NCI-H774 (cell line): ENCODE results near the gene FYB1.
"Not testable (repeated sequence)": the region's sequence is repeated elsewhere in the genome, so short reads cannot be mapped to it uniquely, and the experiment has no call there.

Experiments used
- DNase-seq: peaks from one replicate; lab custom pipeline; 2025; lab: John Stamatoyannopoulos, UW

Gene FYB1

DNA sequence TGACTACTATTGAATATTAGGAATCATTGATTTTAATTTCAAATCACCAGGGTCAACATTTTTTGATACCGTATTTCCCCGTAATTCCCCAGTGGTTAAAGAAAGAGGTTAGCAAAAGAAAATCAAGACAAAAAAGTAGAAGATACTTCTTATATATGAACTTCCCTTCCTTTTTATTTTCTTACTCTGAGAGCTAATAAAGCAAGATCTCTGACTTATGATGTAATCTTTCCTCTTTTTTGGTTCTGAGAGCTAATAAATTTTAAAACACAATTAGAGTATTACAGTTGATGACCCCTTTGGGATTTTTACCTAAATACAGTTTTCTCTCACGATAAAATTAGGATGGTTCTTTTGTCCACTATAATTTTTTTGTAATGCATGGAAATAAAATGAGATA is 9.2 kb upstream of the FYB1 start:
- DNase-seq = no peak

DNA sequence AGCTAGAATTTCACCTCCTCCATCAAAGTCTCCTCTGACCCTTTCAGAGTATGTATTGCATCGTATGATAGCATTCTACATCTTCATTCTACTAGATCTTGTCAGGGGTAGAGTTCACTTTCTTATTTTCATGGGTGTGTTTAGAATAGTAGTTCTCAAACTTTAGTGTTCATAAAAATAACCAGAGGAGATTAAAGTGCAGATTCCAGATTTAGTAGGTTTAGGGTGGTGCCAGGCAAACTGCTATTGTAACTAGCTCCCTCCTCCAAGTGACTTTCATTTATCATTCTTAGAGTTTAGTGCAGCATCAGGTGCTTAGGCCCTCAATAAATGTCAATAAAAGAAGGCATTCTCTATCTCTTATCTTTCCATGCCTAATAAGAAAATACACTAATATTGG is 7.2 kb upstream of the FYB1 start:
- no peak for DNase-seq

DNA sequence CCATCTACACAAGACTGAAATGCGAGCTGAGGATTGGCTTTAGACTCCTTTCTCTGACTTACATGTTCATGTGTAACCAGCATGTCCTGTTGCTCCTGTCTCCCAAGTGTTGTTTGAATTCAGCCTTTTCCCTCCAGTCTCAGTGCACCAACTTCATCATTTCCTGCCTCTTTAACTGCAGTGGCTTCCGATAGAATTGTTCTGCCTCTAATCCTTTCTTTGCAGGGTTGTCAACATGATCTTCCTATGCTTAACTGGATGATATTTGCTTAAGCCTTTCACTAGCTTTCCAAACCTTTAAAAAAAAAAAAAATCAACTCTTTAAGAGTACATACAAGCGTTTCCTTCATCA is 6.7 kb upstream of the FYB1 start:
- DNase-seq = no peak

DNA sequence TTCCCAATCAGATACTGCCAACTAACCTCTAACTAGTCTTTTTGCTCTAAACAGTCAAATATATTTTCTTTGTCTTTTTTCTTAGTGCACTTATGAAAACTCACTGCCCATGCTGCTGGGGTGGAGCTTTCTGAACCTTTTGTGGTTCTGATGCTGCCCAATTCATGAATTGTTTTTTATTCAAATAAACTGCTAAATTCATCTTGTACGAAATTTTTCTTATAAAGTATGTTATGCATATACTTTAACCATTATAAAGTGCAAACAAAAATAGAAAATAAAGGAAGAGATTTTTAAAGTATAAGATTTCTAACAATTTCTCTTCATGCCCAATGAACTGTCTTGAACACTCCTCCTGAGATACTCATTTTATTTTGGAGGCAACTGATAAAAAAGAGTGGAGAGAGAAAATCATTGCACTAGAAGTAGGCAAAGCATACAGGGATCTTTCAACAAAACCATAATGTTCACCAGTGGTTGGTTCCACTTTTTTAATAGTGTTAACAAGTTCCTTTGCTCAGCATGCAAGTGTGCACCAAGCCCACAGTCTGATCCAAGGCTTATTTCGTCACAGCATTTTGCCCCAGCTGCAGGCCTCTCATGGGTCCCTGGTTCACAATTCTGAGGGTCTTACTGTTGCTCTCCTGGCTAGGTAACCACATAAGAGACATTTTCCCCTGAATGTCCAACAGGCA is 6.2 kb upstream of the FYB1 start:
- DNase-seq = no peak

DNA sequence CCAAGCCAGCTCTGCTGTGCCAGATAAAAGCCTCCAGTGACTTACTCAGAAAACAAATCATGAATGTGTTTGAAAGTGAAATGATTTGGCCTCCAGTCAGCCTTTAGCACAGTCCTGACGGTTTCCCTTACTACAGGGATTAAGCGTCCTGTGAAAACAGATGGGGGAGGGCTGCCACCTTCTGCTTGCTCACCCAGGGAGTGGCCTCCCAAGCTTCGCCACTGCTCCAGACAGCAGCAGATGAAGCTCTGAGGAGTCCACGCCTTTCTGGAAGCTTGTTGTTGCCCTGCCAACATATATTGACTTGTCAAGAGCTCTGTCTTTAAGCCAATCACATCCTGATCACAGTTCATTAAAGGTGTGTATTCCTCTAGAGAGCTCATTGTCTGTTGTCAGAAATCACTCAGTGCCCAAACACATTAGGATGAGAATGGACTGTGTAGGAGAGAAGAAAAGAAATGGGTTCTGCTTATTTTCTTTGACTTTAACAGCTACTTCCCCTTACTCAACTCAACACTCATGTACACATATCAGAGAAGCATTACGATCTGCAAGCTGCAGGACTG is 4.9 kb upstream of the FYB1 start:
- DNase-seq = no peak

DNA sequence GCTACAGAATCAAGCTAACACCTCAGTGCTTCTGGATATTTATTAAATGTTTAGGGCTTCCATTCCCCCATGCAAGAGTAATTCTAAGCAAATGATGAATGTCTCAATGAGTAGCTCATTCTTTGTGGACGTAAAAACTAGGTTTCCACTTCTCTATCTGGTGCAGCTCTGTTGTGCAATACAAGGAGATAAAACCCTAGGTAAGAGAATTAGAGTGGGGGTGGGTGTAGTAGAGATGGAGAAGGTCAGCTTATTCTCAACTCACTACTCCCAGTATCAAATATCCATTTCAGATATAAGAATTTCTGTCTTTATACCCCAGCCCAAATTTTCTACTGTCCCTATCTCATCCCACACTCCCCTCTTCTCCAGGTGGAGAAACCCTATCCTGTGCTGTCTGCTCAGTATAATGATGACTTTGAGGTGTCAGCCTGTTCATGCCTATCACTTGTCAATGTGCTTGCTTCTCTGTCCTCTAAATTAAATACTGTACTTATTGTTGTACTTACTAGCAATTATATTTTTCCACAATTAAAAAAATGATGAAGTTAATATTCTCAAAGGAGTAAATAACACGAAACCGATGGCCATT is 4.3 kb upstream of the FYB1 start:
- DNase-seq = no peak

DNA sequence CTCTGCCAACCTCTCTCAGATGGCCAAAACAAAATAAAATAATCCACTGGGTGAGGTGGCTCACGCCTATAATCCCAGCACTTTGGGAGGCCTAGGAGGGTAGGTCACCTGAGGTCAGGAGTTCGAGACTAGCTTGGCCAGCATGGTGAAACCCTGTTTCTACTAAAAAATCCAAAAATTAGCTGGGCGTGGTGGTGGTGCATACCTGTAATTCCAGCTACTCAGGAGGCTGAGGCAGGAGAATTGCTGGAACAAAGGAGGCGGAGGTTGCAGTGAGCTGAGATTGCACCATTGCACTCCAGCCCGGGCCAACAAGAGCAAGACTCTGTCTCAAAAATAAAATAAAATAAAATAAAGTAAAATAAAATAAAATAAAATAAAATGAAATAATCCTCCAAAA is 2.3 kb upstream of the FYB1 start:
- not testable (repeated sequence) for DNase-seq

DNA sequence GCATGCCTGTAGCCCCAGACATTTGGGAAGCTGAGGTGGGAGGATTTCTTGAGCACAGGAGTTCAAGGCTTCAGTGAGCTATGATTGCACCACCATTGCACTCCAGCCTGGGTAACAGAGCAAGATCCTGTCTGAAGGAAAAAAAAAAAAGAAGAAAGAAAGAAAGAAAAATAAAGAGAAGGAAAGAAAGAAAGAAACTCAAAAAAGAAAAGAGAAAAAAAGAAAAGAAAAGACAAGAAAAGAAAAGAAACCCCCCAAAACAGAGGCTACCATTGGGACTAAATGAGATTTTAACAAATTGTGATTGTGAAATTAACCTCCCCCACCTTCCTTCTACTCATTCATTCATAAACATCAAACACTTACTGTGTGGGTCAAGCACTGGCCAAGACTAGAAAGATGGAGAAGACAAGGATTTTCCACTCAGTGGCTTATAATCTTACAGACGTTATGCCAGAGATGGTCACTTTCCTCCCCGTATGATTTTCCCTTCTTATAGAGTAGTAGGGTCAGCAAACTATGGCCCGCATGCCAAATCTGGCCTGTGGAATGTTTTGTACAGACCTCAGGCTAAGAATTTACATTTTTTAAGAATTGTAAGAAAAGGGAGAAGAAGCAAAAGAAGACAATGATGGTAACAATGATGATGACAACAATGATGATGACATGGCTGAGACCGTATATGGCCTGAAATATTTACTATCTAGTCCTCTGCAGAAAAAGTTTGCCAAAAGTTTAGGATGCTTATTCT is 1.1 kb upstream of the FYB1 start:
- DNase-seq = no peak

DNA sequence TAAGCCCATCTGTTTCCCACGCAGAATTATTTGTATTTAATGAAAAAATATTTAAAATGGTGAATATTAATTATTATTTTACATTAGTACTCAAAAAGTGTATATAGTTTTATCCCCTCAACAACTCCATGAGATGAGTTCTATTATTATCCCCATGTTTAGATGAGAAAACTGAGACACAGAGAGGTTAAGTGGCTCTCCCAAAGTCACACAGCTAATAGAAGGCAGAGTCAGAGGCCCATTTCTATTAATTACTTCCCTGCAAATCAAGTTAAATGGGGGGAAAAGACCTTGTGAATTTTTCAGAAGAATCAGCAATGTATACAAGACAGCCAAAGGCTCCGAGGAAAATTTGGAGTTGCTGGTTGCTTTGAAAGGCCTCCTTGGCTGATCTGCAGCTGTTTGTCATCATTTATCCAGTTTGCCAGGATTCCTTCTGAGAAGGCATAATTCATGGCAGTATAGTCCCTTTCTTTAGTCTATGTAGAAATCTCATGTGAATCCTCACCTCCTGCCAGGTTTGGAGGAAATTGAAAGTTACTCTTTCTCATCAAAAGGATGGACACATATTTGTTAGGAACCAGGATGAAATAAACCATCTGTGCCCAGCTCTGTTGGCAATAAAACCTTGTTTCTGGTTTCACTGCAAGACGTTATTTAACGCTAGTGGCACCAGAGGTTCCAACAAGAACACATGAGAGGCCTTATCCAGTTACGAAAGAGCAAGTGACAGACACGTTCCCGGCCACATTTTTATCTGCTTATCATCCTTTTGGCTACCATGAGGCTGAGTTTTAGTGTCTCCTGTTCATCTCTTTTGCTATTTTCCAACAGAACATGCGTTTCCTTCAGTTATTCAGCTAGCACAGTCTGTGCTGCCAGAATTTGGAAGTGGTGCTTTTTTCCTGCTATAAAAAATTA is 621 bp downstream of the FYB1 start:
- DNase-seq = no peak

DNA sequence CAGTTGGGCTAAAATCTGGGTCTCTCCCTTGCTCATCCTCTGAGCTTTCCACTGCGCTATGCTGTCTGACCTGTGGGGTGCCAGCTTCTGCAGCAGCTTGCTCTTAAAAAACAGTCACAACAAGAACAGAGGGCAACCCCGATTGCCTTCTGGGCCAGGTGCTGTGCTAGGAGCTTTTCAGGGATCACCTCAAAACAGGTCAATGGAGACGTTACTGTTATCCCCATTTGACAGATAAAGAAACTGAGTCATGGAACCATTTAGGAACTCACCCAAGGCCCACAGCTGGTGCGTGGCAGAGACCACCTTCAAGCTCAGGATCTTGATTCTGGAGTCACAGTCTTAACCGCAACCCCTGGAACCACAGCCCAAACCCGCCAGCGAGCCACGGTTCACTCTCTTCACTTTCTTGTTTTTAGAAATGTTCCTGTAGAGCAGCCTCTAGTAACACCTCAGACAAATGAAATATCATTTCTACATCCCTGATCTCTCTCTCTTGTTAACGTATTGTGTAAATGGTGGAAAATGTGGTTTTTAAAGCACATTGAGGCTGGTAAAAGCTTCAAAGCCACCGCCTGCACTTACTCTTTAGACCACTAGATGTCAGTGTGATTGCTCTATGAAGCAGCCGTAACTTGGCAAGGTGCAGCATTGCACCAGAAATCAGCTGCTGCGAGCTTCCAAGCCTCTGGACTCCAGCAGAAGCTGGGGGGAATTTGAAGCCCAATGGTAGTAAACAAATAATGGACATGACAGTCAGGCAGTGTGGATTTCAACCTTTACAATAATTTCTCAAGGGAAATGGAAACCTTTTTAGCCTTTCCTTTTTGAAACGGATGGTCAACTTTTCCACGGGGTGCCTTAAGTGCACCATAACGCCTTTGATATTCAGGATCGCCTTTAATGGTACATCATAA is 1.7 kb downstream of the FYB1 start:
- DNase-seq = peak; percentile 71

DNA sequence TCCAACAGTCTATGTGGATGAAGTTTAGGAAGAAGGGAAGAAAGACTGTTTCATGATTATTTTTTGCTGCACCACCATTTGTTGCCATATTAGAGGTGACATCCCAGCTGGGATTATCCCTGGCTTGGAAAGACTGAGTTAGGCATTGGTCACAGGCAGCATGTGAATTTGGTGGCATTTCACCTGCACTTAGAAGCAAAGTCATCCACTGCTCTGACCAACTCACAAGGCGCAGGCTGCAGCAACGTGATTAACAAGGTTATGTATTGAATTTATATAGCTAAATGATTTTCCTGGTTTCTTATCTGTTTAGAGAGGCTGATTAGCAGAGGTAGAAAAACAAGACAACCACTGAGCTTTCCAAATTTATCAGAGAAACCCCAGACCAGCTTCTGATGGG is 2.7 kb downstream of the FYB1 start:
- DNase-seq = no peak

DNA sequence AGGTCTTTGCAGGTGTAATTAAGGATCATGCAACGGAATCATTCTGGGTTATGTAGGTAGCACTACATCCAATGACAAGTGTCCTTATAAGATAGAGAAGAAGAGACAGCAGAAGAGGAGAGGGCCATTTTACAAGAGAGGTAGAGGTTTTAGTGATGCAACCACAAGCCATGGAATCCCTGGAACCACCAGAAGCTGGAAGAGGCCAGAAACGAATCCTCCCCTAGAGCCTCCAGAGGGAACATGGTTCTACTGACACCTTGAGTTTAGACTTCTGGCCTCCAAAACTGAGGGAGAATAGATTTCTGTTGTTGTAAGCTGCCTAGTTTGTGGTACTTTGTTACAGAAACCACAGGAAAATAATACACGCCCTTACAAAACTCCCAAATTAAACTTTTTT is 3.5 kb downstream of the FYB1 start:
- no peak for DNase-seq

DNA sequence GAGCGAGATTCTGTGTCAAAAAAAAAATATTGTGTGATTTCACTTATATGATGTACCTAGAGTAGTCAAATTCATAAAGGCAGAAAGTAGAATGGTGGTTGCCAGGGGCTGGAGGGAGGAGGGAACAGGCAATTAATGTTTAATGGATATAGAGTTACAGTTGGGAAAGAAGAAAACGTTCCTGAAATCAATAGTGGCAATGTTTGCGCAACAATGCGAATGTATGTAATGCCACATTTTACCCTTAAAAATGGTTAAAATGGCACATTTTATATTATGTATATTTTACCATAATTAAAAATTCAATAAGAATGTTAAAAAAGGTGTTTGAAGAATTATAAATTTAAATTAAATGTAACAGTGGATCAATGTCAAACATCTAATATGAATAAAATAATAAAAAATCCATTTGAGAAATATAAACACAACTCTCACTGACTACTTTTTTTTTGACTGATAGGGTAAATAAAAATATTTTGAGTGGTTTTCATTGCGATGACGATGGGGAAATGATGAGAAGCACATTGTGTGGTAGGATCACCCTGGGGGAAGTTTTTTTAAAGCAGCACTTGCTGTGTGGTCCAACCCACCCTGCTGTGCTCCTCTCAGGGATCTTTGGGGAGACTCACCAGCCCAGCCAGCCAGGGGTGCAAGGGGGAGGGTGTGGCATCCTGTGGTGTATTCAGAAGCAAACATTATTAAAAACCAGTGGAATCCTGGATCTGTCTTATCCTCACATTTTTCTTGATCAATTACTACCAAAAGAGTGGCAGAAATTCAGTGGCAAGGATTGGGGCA is 4.3 kb downstream of the FYB1 start:
- no peak for DNase-seq

DNA sequence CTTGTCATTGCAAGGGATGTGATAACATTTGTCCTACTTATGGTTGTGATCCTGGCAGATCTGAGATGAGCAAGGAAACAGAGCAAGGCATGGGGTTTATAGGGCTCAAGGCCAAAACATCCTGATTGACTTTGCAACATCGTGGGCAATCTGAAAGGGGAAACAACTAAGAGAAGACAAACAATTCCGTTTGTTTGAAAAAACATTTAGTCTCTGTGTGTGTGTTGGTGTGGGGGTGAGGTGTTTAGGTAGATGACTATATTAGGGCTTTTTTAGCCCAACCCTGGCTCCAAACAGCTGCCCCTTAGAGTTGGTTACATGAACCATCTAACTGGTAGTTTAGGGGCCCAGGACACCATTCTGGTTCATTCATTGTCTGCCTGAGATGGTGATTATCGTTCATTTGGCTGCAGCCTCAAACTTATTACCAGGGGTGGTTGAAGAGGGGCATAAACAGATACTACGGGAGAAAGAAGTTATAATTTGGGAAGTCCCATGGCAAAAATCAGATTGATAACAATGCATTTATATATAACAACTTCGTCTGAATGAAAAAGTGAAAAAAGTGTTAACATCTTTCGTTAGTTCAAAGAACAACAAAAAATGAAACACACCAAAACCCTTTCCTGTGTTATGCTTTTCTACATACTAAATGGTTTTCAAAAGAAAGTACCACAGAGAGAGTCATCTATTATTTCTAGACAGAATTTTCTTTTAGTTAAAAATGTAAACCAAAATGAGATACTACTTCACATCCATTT is 5.7 kb downstream of the FYB1 start:
- DNase-seq = no peak

DNA sequence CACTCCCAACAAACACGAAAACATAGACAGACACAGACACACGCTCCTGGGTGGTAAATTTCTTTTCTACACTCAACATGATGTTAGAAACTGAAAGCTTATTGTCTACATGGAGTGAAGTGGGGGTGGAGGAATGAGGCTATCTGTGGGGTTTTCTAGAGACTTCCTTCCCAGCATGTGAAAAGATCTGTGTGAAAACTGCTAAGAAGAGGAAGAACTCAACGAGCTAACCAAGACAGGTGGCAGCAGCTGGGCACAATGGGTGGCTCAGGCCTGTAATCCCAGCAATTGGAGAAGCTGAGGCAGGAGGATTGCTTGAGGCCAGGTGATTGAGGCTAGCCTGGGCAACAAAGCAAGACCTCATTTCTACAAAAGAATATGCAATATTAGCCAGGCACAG is 7.6 kb downstream of the FYB1 start:
- DNase-seq = no peak

DNA sequence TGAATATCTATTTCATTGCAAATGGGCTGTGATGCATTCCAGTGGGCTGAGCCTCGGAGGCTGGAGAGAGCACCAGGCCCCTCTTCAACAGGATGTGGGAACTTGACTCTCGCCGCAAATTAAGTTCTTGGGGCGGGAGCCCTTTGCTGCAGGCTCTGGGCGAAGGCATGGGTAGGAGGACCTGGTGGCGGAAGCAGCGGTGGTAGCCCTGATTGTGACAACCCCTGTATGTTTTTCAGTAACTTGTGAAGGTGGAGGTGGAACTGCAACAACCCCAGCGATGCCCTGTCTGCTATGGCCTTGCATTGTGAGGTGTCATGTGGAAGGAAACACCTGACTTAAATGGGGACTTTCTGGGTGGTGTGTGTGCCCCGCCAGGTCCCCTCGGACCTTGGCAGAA is 9.4 kb downstream of the FYB1 start:
- DNase-seq = no peak

DNA sequence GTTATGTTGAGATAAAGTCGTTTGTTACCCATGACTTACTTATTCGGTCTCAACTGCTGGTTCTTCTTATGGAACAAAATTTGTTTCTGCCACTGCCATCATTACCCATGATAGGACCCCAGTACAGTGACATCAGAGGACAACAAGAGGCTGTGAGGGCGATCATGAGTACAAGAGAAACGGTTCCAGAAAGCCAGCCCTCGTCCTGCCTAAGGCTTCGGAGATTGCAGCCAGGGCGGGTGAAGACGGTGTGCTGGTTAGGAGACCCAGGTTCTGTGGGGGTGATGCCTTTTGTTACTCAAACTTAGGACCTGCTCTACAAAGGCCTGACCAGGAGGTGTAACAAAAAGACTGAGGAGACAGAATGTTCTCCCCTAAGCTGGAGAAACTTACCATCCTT is 10.9 kb downstream of the FYB1 start:
- DNase-seq = no peak

DNA sequence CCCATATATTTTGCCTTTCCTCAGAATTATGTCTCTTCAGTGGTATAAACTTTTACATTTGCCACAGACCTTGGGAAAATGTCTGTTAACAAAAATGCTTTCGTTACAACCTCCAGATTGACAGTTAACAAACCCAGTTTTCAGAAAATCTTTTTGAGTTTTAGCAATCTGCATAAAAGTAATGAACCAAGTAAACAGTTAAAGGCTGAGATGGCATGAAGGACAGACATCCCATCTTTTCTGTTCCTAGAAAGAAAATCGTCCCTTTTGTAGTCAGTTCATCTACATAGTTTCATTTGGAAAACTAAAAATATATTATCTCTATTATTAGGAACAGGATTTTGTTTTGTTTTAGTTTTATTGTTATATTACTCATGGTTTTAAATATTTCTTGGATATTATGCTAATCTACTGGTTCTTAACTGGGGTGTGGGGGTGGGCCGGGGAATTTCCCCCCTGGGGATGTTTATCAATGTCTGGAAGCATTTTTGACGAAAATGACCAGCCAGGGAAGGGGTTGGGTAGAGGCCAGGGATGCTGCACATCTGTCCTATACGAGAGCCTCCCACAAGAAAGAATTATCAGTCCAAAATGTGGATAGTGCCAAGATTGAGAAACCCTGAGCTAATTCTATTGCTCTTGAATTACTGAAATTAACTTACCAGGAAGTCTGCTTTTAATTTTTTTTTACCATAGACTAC is 11.9 kb downstream of the FYB1 start:
- DNase-seq = no peak
